Epithelial cell of esophagus (primary cell): ENCODE measurements around the gene KRTAP12-3.
"Not testable (repeated sequence)": the region's sequence is repeated elsewhere in the genome, so short reads cannot be mapped to it uniquely, and the experiment has no call there.

Experiments
- DNase-seq: peaks from one replicate; pipeline ENCODE4 v3.0.0; 2010; ENCODE audit warnings: low read depth
- H3K4me3 ChIP-seq: 2 replicates; pipeline ENCODE4 v1.5.1; 2011; ENCODE audit warnings: mild to moderate bottlenecking, low read length, control low read depth
- TF ChIP-seq, protein P1 (sequence below): IDR thresholded peaks from 2 replicates; pipeline ENCODE4 v1.5.1; 2011; ENCODE audit warnings: low read depth, mild to moderate bottlenecking, low read length, control low read depth, inconsistent platforms; ENCODE audit not compliant: insufficient read depth; ENCODE audit errors: missing control alignments

The KRTAP12-3 gene

DNA sequence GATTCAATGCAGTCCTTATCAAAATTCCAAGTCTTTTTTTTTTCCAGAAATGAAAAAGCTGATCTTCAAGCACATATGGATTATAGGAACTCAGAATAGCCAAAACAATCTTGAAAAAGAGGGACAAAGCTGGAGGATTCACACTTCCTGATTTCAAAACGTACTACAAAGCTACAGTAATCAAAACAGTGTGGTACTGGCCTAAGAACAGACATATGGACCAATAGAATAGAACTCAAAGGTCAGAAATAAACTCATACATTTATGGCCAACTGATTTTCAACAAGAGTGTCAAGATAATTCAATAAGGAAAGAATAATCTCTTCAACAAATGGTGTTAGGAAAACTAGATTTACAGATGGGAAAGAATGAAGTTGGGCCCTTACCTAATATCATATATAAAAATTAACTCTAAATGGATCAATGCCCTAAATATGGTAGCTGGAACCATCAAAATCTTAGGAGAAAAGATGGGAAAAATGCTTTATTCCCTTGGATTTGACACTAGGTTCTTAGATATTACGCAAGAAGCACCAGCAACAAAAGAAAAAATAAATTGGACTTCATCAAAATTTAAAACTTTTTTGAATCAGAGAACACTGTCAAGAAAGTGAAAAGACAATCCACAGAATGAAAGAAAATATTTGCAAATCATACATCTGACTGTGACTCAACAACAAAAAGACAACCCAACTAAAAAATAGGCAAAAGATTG lies 35.2 kb downstream of the KRTAP12-3 start:
- no peak for DNase-seq
- TF ChIP-seq, protein P1, sequence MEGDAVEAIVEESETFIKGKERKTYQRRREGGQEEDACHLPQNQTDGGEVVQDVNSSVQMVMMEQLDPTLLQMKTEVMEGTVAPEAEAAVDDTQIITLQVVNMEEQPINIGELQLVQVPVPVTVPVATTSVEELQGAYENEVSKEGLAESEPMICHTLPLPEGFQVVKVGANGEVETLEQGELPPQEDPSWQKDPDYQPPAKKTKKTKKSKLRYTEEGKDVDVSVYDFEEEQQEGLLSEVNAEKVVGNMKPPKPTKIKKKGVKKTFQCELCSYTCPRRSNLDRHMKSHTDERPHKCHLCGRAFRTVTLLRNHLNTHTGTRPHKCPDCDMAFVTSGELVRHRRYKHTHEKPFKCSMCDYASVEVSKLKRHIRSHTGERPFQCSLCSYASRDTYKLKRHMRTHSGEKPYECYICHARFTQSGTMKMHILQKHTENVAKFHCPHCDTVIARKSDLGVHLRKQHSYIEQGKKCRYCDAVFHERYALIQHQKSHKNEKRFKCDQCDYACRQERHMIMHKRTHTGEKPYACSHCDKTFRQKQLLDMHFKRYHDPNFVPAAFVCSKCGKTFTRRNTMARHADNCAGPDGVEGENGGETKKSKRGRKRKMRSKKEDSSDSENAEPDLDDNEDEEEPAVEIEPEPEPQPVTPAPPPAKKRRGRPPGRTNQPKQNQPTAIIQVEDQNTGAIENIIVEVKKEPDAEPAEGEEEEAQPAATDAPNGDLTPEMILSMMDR = no peak
- H3K4me3 ChIP-seq = no peak overlapping the region

- no peak overlapping the region for H3K4me3 ChIP-seq
- DNase-seq = no peak
- TF ChIP-seq, protein P1 = no peak
Observed at GRCh38 chr21:44694776-44695175, 37.0 kb downstream of the KRTAP12-3 start.

- no peak overlapping the region for H3K4me3 ChIP-seq
- DNase-seq = no peak
- TF ChIP-seq, protein P1 = no peak
Observed at GRCh38 chr21:44695184-44695583, 37.5 kb downstream of the KRTAP12-3 start.

DNA sequence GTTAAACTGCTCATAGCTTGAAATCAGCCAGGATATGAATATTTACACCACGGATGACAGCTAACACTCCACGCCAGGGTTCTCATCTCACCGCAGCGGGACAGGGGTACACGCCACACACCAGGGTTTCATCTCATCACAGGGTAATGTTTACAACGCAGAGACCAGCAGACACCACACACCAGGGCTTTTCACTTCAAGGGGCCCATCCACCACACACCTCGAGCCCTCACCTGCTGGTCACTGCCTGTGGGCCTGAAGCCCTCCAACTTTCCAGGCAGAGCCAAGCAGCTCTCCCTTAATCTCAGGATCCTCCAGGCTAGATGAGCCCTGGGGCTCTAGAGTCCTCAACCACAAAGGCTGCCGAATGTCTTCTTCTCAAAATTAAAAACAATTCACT lies 37.9 kb downstream of the KRTAP12-3 start:
- DNase-seq = no peak
- H3K4me3 ChIP-seq = no peak overlapping the region
- TF ChIP-seq, protein P1 = no peak

GRCh38 chr21:44696572-44696971 lies 38.8 kb downstream of the KRTAP12-3 start:
- DNase-seq = no peak
- H3K4me3 ChIP-seq = no peak overlapping the region
- TF ChIP-seq, protein P1 = no peak

GRCh38 chr21:44697172-44697810 lies 39.6 kb downstream of the KRTAP12-3 start, which contains the start of gene KRTAP10-12:
Gene KRTAP10-12 (plus strand): TSS chr21:44697172. CDS start chr21:44697202, 30 bp downstream.
- not testable (repeated sequence) for DNase-seq

DNA sequence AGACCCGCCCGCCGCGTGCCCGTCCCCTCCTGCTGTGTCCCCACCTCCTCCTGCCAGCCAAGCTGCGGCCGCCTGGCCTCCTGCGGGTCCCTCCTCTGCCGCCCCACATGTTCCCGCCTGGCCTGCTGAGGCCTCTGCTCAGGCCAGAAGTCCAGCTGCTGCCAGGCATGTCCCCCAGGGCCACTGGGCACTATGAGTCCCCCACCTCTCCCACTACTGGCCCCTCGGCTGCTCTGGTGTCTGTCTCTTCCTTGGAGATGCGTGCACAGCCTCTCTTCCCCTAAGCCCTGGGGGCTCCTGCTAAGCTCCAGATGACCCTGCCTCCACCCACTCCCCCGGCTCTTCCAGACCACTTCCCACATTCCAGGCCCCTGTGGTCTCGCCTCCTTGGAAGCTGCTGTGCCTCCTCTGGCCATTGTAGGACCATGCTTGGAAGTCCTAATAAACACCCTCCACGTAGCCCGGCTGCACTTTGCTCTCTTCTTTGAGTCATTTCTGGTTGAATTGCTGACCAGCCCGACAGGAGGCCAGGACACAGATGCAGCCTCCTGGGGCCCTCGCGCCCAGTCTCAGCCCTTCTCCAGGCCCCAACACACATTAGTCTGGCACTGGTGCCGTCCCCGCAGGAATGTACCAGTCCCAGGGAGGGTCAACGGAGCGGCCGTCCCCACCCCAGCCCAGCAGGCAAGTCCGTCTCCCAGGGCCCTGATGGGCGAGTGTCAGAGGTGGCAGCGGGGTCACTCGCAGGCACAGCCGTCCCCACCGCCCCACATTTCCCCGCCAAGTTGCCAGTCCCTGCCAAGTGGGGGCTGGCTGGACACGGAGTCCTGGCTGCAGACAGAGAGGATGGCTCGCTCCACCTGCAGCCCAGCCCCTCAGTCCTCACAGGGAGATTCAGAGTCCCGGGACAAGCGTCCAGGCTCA lies 40.3 kb downstream of the KRTAP12-3 start:
- no peak for DNase-seq
- H3K4me3 ChIP-seq = no peak overlapping the region
- TF ChIP-seq, protein P1 = no peak

More at GRCh38 chr21:44697172-44697810, 39.6 kb downstream of the KRTAP12-3 start, which contains the start of gene KRTAP10-12:
- H3K4me3 ChIP-seq = not testable (repeated sequence)
